Measurements from ENCODE around the gene HOXA6. TPM values are rescaled to one million over a fixed set of nuclear protein-coding genes. Genes with fewer than 3 reads are reported as not detected.
A peak's percentile ranks its signal among the peaks of the same experiment; 100 is the strongest.

HOXA6 gene
- total and polyA plus RNA-seq, 9 of the 15 experiments (the other 6 are each of a cell fraction or from before 2014, with no cell fraction given): not detected

GRCh38 chr7:27116031-27116961 is 31.3 kb downstream of the HOXA6 start (continued):
- TF ChIP-seq ZNF512 (tag; IDR thresholded peaks at IDR 0.05) (no peak), ZNF408 (CRISPR knock-in tag; IDR thresholded peaks at IDR 0.05; ENCODE audit: low read depth) (no peak), ZNF717 (CRISPR knock-in tag; IDR thresholded peaks at IDR 0.05) (no peak), RUNX1 (IDR thresholded peaks at IDR 0.05; ENCODE audit: low read depth) (no peak)

- Histone ChIP-seq H3K27ac (ENCODE audit: extremely low read depth, low read depth, low read length) (no peak overlapping the region), H2AFZ (ENCODE audit: low read depth, low read length) (no peak overlapping the region), H3K9me1 (ENCODE audit: control insufficient read depth, insufficient read depth, low read length) (no peaks in the 10 kb centered on the region), H3K36me3 (ENCODE audit: control insufficient read depth, insufficient read depth, low read length) (no peaks in the 10 kb centered on the region), H3K79me2 (ENCODE audit: control insufficient read depth, insufficient read depth, low read length) (no peaks in the 10 kb centered on the region), H4K20me1 (replicated peaks; ENCODE audit: control insufficient read depth, insufficient read depth, low read length) (0 out of 2 replicates have a peak, but pooled peaks cover 6% of the 10 kb centered on the region), H3K4me3 (no peak overlapping the region), H3K27me3 (ENCODE audit: control insufficient read depth in 2 of 2, insufficient read depth in 2 of 2, low read length in 2 of 2) (peaks cover 44 to 66% of the 10 kb centered on the region in 2 experiments), H3K9ac (ENCODE audit: insufficient read depth in 1 of 2, low read depth in 2 of 2, low read length in 2 of 2) (no peak overlapping the region), H3K4me2 (ENCODE audit: insufficient read depth, low read length) (no peak overlapping the region), H3K4me1 (replicated peaks in 1 of 2; ENCODE audit: control insufficient read depth in 2 of 2, insufficient read depth in 2 of 2, low read length in 2 of 2) (peaks cover 0 to 19% of the 10 kb centered on the region in 2 experiments; a peak in 2 of 5 replicates), H3K9me3 (replicated peaks; ENCODE audit: control insufficient read depth, insufficient read depth, low read depth, low read length) (no peaks in the 10 kb centered on the region)
- ChIA-PET CTCF (ENCODE audit: low intra/inter-chr PET ratio) (no interaction called here), POLR2A (interaction anchor here (0.6 kb wide), 1 partner anchor 14 kb away, joined by 3 read pairs; no protein-coding TSS in a partner anchor)
- in situ Hi-C loops (cut with MboI) (no loop called here), intact Hi-C loops (cut with micrococcal nuclease) (no loop called here)
- no peak for DNase-seq (ENCODE audit: extremely low read depth in 1 of 4, low spot score in 3 of 4)
- WGBS (ENCODE audit: insufficient coverage, low coverage, missing lambda C conversion rate): 16% methylated on average over 37 of the region's 45 CpGs
- ATAC-seq: no peak
- no TSS peak for BruUV-seq (replicated peaks)
- no peak for FAIRE-seq
- no peak for TF ChIP-seq ZNF197 (CRISPR knock-in tag; IDR thresholded peaks at IDR 0.05; ENCODE audit: low read depth)
- peak; percentile 42 for TF ChIP-seq MEIS2 (IDR thresholded peaks at IDR 0.05; ENCODE audit: partially characterized antibody)
- no peak for TF ChIP-seq MTF1 (CRISPR knock-in tag; IDR thresholded peaks at IDR 0.05; ENCODE audit: borderline replicate concordance)
These were observed 32.1 kb downstream of the HOXA6 start for GRCh38 chr7:27115221-27116026.
